Measurements from ENCODE around the gene FAM9C.

DNA sequence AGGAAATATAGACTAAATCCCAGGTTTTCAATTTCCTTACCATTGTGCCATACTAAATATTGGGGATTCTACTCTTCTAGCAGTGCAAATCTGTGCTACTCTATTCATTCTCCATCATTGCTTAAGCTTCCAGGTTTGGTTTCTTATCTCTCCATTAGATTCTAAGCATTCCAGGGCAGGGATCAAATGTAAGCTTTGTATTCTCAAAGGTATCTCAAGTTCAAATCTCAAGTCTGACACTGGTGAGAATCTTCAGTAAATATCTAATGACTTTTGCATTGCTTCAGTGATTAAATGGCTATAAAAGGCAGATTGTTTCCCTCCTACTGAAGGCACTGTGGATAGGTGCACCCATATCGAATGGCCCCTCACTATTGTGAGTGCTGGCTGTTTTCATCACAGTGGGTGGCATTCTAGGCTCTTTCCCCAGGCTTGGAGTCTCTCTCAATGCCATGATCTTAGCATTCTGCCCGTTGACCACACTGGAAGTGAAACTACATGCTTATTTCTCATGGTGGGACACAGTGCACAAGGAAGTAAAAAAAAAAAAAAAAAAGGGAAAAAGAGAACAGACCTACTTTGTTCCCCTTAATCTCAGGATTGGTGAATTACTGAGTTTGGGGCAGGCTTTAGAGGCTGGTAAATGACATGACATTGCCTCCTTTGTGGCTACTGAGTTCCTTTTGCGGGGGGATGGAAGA, 28.7 kb downstream of the FAM9C start:
- TF ChIP-seq, protein P1, sequence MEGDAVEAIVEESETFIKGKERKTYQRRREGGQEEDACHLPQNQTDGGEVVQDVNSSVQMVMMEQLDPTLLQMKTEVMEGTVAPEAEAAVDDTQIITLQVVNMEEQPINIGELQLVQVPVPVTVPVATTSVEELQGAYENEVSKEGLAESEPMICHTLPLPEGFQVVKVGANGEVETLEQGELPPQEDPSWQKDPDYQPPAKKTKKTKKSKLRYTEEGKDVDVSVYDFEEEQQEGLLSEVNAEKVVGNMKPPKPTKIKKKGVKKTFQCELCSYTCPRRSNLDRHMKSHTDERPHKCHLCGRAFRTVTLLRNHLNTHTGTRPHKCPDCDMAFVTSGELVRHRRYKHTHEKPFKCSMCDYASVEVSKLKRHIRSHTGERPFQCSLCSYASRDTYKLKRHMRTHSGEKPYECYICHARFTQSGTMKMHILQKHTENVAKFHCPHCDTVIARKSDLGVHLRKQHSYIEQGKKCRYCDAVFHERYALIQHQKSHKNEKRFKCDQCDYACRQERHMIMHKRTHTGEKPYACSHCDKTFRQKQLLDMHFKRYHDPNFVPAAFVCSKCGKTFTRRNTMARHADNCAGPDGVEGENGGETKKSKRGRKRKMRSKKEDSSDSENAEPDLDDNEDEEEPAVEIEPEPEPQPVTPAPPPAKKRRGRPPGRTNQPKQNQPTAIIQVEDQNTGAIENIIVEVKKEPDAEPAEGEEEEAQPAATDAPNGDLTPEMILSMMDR (IDR thresholded peaks at IDR 0.05), result no peak
- no peak for TF ChIP-seq POLR2A (IDR thresholded peaks at IDR 0.05)
